CD4-positive, alpha-beta memory T cell (primary cell): ENCODE results near the gene MARK1. TPM values are rescaled to one million over a fixed set of nuclear protein-coding genes. Genes with fewer than 3 reads are reported as not detected.

Experiments used
- CTCF ChIA-PET: fragments of 350-600 bp; sonication (Branson Sonifier 250); formaldehyde crosslinking; loops from one replicate; lab custom pipeline; 2021; ENCODE audit warnings: inconsistent platforms; ENCODE audit not compliant: partially characterized antibody; lab: Charles Lee
- POLR2A ChIA-PET: fragments of 350-600 bp; sonication (Branson Sonifier 250); formaldehyde crosslinking; loops from one replicate; lab custom pipeline; 2021; ENCODE audit not compliant: partially characterized antibody; lab: Charles Lee
- DNase-seq, 5 donors: peaks; one replicate each; pipeline versions ENCODE4 v3.0.0 to v3.0.0-alpha.2; 2020 to 2022; ENCODE audit warnings: mixed read lengths in 1 of 5
- H3K27ac ChIP-seq: one replicate; pipeline ENCODE4 v1.7.0; 2013; ENCODE audit warnings: low read depth, low read length
- H3K27me3 ChIP-seq: 2 replicates; pipeline ENCODE4 v1.7.0; 2013; ENCODE audit warnings: mild to moderate bottlenecking, low read length, moderate library complexity; ENCODE audit not compliant: insufficient read depth
- H3K36me3 ChIP-seq: 2 replicates; pipeline ENCODE4 v1.7.0; 2013; ENCODE audit warnings: mild to moderate bottlenecking, low read length, moderate library complexity; ENCODE audit not compliant: insufficient read depth
- H3K4me1 ChIP-seq: 2 replicates; pipeline ENCODE4 v1.7.0; 2013; ENCODE audit warnings: mild to moderate bottlenecking, low read length, moderate library complexity; ENCODE audit not compliant: insufficient read depth
- H3K4me3 ChIP-seq, 2 donors: one replicate each; pipeline ENCODE4 v1.7.0; 2013; ENCODE audit warnings: low read length in 2 of 2, mild to moderate bottlenecking in 1 of 2
- H3K9me3 ChIP-seq, 2 donors: one replicate each; pipeline ENCODE4 v1.7.0; 2013; ENCODE audit warnings: low read length in 2 of 2, control low read depth in 1 of 2; ENCODE audit not compliant: control insufficient read depth in 1 of 2
- H3K27ac Mint-ChIP-seq, 7 donors: one replicate each; pipeline ENCODE4 v1.8.0; 2020 to 2021; ENCODE audit warnings: mixed read lengths in 7 of 7, mild to moderate bottlenecking in 6 of 7, inconsistent platforms in 3 of 7, moderate library complexity in 3 of 7
- H3K27me3 Mint-ChIP-seq, 2 donors: one replicate each; pipeline ENCODE4 v1.8.0; 2020 to 2021; ENCODE audit warnings: mixed read lengths in 2 of 2
- H3K36me3 Mint-ChIP-seq, 2 donors: one replicate each; pipeline ENCODE4 v1.8.0; 2020 to 2021; ENCODE audit warnings: mixed read lengths in 2 of 2, inconsistent platforms in 1 of 2, mild to moderate bottlenecking in 1 of 2
- H3K4me1 Mint-ChIP-seq, 4 donors: one replicate each; pipeline ENCODE4 v1.8.0; 2020 to 2021; ENCODE audit warnings: mixed read lengths in 4 of 4, mild to moderate bottlenecking in 1 of 4
- H3K4me3 Mint-ChIP-seq, 8 donors: one replicate each; pipeline ENCODE4 v1.8.0; 2020 to 2021; ENCODE audit warnings: mixed read lengths in 8 of 8, mild to moderate bottlenecking in 7 of 8, moderate library complexity in 6 of 8, inconsistent platforms in 3 of 8
- H3K9me3 Mint-ChIP-seq, 8 donors: one replicate each; pipeline ENCODE4 v1.8.0; 2020 to 2021; ENCODE audit warnings: mixed read lengths in 8 of 8, mild to moderate bottlenecking in 5 of 8, inconsistent platforms in 3 of 8, moderate library complexity in 1 of 8
- intact Hi-C: fragments of 100-400 bp; cut with micrococcal nuclease; formaldehyde crosslinking; loops from one replicate; pipeline ENCODE4 v1.15.1; 2023
- polyA plus RNA-seq, 2 donors: library from polyadenylated mRNA; unstranded; fragments of 300-500 nt; fragmentation: Illumina TruSeq; gene quantifications; one replicate each; pipeline ENCODE4 v1.2.3, GENCODE V29; 2021
- total RNA-seq, 2 experiments: library from RNA; stranded (reverse); gene quantifications; one replicate each; pipeline ENCODE4 v1.2.3, GENCODE V29; 2021

MARK1 gene
- total and polyA plus RNA-seq, 4 experiments from 2014 or later = 0.06 TPM; not detected in 3

DNA sequence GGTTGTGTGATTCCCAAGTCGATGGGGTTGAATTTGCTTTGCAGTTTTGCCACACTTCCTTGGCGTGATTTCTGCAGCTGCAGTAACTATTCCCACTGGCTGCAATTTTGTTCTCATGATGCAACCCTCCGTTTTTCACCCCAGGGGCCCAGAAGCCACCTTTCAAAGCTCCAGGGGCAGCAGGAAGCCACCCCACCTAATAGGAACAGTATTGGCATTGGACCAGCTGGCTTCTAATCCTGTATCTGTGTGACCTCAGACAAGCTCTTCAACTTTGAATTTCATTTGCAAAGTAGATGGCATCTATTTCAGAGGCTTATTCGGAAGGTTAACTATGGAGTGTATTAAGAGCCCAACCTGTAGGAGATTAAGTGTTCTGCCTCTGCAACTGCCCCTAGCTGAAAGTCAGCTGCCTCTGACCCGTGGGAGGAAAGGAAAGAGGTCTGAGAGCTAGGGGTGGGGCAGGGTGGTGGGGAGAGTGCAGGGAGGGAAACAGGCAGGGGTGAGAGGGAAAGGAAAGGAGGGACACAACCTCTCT, 174.9 kb downstream of the MARK1 start:
- Histone ChIP-seq H3K36me3 (no peaks in the 10 kb centered on the region), H3K4me3 (no peak overlapping the region), H3K9me3 (no peaks in the 10 kb centered on the region), H3K27me3 (no peaks in the 10 kb centered on the region), H3K4me1 (no peaks in the 10 kb centered on the region), H3K27ac (no peak overlapping the region)
- no peak overlapping the region for H3K27ac Mint-ChIP-seq
- DNase-seq = no peak
- H3K4me1 Mint-ChIP-seq = no peaks in the 10 kb centered on the region
- peaks cover 0 to 2% (median 0%) of the 10 kb centered on the region in 8 donors for H3K9me3 Mint-ChIP-seq
- intact Hi-C loops = no loop called here
- ChIA-PET CTCF (interaction anchor here (0.9 to 1.7 kb wide), 3 partner anchors 8 to 31 kb away, joined by 3 to 6 read pairs (median 5); partner anchors contain the start of gene C1orf115), POLR2A (interaction anchor here (0.5 kb wide), 1 partner anchor 26 kb away, joined by 3 read pairs; no protein-coding TSS in a partner anchor)
- H3K4me3 Mint-ChIP-seq = no peak overlapping the region
- H3K36me3 Mint-ChIP-seq = peaks cover 0 to 3% of the 10 kb centered on the region in 2 donors
- peaks cover 9 to 17% of the 10 kb centered on the region in 2 donors for H3K27me3 Mint-ChIP-seq

DNA sequence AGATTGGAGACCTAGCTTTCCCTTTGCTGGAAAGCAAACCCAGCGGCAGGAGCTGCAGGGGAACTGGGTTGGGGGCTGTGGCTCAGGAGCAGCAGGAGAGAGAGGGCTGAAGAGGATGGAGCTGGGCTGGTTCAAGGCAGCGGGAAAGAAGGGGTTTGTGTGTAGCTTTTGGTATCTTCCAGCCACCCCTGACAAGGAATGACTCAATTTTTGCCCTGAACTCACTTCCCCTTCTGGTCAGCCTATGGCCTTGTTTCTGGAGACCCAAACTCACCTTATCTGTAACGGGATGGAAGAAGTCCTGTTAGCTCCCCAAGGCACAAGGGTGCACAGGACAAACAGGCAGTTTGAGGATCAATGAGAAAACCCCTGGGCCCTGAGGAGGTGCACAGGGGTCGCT, 175.4 kb downstream of the MARK1 start:
- peaks cover 0 to 2% (median 0%) of the 10 kb centered on the region in 8 donors for H3K9me3 Mint-ChIP-seq
- intact Hi-C loops = no loop called here
- no peak overlapping the region for H3K4me3 Mint-ChIP-seq
- Histone ChIP-seq H3K36me3 (no peaks in the 10 kb centered on the region), H3K4me1 (no peaks in the 10 kb centered on the region), H3K9me3 (no peaks in the 10 kb centered on the region), H3K27me3 (no peaks in the 10 kb centered on the region), H3K27ac (no peak overlapping the region), H3K4me3 (no peak overlapping the region)
- CTCF ChIA-PET = interaction anchor here (0.9 to 1.7 kb wide), 3 partner anchors 9 to 30 kb away, joined by 3 to 6 read pairs (median 5); partner anchors contain the start of gene C1orf115
- peaks cover 0 to 3% of the 10 kb centered on the region in 2 donors for H3K36me3 Mint-ChIP-seq
- H3K4me1 Mint-ChIP-seq = no peaks in the 10 kb centered on the region
- no peak overlapping the region for H3K27ac Mint-ChIP-seq
- H3K27me3 Mint-ChIP-seq = peaks cover 9 to 16% of the 10 kb centered on the region in 2 donors
- POLR2A ChIA-PET = interaction anchor here (0.5 kb wide), 1 partner anchor 25 kb away, joined by 3 read pairs; no protein-coding TSS in a partner anchor
- no peak for DNase-seq

DNA sequence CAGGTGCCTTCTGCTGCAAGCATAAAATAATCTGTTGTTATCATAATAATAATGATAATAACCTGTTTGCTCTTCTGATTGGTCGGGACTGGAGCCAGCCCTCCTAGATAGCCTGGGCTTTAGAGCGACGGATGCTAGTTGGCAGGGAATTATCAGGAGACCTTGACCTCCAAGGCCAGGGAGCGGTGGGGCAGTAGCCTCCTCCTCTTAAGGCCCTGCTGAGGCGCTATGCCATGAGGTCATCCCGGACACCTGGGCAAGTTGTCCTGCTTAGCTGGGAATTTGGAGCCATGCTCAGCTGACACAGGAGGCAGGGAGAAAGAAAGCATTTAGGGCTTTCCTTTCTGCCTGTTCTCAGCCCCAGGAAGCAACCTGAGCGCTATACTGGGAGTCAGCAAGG, 177.8 kb downstream of the MARK1 start:
- H3K4me1 Mint-ChIP-seq = peaks cover 0 to 2% (median under 1%) of the 10 kb centered on the region in 4 donors
- no peak for DNase-seq
- H3K4me3 Mint-ChIP-seq = no peak overlapping the region
- Histone ChIP-seq H3K27me3 (no peaks in the 10 kb centered on the region), H3K36me3 (no peaks in the 10 kb centered on the region), H3K27ac (no peak overlapping the region), H3K9me3 (no peaks in the 10 kb centered on the region), H3K4me3 (no peak overlapping the region), H3K4me1 (no peaks in the 10 kb centered on the region)
- H3K36me3 Mint-ChIP-seq = no peaks in the 10 kb centered on the region
- intact Hi-C loops = no loop called here
- H3K9me3 Mint-ChIP-seq = peaks cover 0 to 2% (median 0%) of the 10 kb centered on the region in 8 donors
- peaks cover 11 to 14% of the 10 kb centered on the region in 2 donors for H3K27me3 Mint-ChIP-seq
- POLR2A ChIA-PET = no interaction called here
- H3K27ac Mint-ChIP-seq = peak overlapping the region in 1 of 7 donors; percentile 47
- CTCF ChIA-PET = no interaction called here

DNA sequence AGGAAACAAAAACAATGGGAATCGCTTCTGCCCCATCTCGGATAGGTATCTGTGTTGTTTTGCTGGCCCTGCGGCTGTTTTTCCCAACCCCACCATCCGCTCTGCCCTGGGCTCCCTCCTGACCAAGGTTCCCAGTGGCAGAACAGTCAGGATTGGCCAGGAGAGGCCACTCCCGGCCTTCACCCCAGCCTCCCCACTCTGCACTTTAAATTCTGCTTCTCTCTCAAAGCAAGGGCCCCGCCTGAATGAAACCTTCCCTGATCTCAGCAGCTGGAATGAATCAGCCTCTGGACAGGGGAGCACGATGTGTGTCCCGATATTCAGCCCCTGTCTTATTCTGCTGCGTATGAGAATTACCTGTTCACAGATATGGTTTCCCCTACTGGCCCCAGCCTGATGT, 178.5 kb downstream of the MARK1 start:
- Histone ChIP-seq H3K4me3 (no peak overlapping the region), H3K4me1 (no peaks in the 10 kb centered on the region), H3K36me3 (no peaks in the 10 kb centered on the region), H3K27ac (no peak overlapping the region), H3K27me3 (no peaks in the 10 kb centered on the region), H3K9me3 (no peaks in the 10 kb centered on the region)
- no peaks in the 10 kb centered on the region for H3K36me3 Mint-ChIP-seq
- H3K9me3 Mint-ChIP-seq = peaks cover 0 to 2% (median 0%) of the 10 kb centered on the region in 8 donors
- ChIA-PET CTCF (no interaction called here), POLR2A (no interaction called here)
- no peak overlapping the region for H3K4me3 Mint-ChIP-seq
- H3K4me1 Mint-ChIP-seq = peaks cover 0 to 2% (median under 1%) of the 10 kb centered on the region in 4 donors
- peaks cover 11 to 14% of the 10 kb centered on the region in 2 donors for H3K27me3 Mint-ChIP-seq
- DNase-seq = no peak
- no peak overlapping the region for H3K27ac Mint-ChIP-seq
- intact Hi-C loops = no loop called here

DNA sequence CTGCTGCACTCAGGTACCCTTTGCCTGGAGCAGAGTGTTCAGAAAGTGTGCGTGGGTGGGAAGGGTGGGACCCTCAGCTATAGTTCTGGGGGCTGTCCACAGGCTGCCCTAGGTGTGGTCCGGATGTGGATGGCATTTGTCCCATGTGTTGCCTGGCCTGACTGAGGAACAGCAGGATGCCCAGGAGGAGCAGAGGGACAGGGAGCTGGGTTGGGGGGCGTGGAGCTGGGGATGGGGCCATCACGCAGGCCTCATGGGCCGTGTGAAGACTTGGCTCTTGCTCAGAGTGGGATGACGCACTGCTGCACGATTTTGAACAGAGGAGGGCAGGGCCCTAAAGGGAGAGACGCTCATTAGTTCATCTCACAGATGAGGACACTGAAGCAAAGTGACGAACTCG, 179.2 kb downstream of the MARK1 start:
- ChIA-PET POLR2A (no interaction called here), CTCF (no interaction called here)
- H3K4me3 ChIP-seq = no peak overlapping the region
- H3K4me1 Mint-ChIP-seq = peaks cover 0 to 2% (median under 1%) of the 10 kb centered on the region in 4 donors
- no peaks in the 10 kb centered on the region for H3K36me3 Mint-ChIP-seq
- H3K9me3 ChIP-seq = no peaks in the 10 kb centered on the region
- H3K4me1 ChIP-seq = no peaks in the 10 kb centered on the region
- no peak for DNase-seq
- intact Hi-C loops = no loop called here
- H3K9me3 Mint-ChIP-seq = peaks cover 0 to 2% (median 0%) of the 10 kb centered on the region in 8 donors
- H3K27ac ChIP-seq = no peak overlapping the region
- no peaks in the 10 kb centered on the region for H3K36me3 ChIP-seq
- H3K27me3 Mint-ChIP-seq = peaks cover 10 to 11% of the 10 kb centered on the region in 2 donors
- no peaks in the 10 kb centered on the region for H3K27me3 ChIP-seq
- H3K4me3 Mint-ChIP-seq = no peak overlapping the region
- no peak overlapping the region for H3K27ac Mint-ChIP-seq

DNA sequence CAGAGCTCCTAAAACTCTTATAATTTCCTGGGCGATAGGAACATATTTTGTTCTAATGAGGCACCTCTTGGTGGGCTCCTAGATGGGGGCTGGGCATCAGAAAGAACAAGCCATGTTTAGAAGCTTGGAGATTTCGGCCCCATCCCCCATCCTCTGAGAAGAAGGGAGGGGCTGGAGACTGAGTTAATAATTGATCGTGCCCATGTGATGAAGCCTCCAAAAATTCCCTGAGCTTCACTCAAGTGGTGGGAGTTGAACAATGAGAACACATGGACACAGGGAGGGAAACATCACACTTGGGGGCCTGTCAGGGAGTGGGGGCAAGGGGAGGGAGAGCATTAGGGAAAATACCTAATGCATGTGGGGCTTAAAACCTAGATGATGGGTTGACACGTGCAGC, 180.3 kb downstream of the MARK1 start:
- no peak for DNase-seq
- intact Hi-C loops = no loop called here
- no peak overlapping the region for H3K4me3 ChIP-seq
- peaks cover 5 to 9% of the 10 kb centered on the region in 2 donors for H3K27me3 Mint-ChIP-seq
- H3K4me3 Mint-ChIP-seq = no peak overlapping the region
- H3K27me3 ChIP-seq = no peaks in the 10 kb centered on the region
- peaks cover 0 to 2% (median under 1%) of the 10 kb centered on the region in 4 donors for H3K4me1 Mint-ChIP-seq
- ChIA-PET CTCF (interaction anchor here (1.2 kb wide), 1 partner anchor 25 kb away, joined by 3 read pairs; no protein-coding TSS in a partner anchor), POLR2A (no interaction called here)
- no peaks in the 10 kb centered on the region for H3K4me1 ChIP-seq
- no peak overlapping the region for H3K27ac Mint-ChIP-seq
- H3K9me3 ChIP-seq = no peaks in the 10 kb centered on the region
- peaks cover 0 to 2% (median 0%) of the 10 kb centered on the region in 8 donors for H3K9me3 Mint-ChIP-seq
- no peaks in the 10 kb centered on the region for H3K36me3 Mint-ChIP-seq
- no peaks in the 10 kb centered on the region for H3K36me3 ChIP-seq
- no peak overlapping the region for H3K27ac ChIP-seq

DNA sequence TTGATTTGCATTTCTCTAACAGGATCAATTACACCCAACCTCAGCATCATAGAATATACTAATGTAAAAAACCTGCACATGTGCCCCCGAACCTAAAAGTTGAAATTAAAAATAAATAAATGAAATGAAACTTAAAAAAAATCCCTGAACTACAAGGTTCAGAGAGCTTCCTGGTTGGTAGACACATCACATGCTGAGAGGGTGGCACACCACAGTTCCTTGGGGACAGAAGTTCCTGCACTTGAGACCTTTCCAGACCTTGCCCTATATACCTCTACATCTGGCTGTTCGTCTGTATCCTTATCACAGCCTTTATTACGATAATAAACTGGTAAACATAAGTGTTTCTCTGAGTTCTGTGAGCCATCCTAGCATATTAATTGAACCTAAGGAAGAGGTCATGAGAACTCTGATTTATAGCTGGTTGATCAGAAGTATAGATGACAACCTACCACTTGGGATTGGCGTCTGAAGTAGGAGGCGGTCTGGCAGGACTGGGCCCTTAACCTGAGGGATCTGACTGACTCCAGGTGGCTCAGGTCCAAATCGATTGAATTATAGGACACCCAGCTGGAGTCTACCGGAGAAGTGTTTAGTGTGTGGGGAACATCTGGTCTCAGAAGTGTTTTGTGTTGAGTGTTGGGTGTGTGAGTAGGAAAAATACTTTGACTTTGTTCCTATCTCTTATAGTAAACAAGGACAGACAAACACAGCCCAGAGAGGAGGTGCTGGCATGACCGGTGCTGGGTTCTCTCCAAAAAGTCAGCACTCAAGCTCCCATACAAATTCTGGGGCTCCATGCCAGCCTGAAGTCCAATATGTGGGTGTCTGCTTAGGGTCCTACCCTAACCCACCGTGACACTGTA, 181.2 kb downstream of the MARK1 start:
- Histone ChIP-seq H3K4me3 (no peak overlapping the region), H3K36me3 (no peaks in the 10 kb centered on the region), H3K27me3 (no peaks in the 10 kb centered on the region), H3K27ac (no peak overlapping the region), H3K9me3 (no peaks in the 10 kb centered on the region), H3K4me1 (no peaks in the 10 kb centered on the region)
- no peak overlapping the region for H3K27ac Mint-ChIP-seq
- H3K4me3 Mint-ChIP-seq = no peak overlapping the region
- no peaks in the 10 kb centered on the region for H3K36me3 Mint-ChIP-seq
- peaks cover 0 to 5% (median 0%) of the 10 kb centered on the region in 8 donors for H3K9me3 Mint-ChIP-seq
- POLR2A ChIA-PET = no interaction called here
- no peak for DNase-seq
- H3K4me1 Mint-ChIP-seq = peaks cover 0 to 2% (median under 1%) of the 10 kb centered on the region in 4 donors
- intact Hi-C loops = no loop called here
- CTCF ChIA-PET = interaction anchor here (1.2 kb wide), 1 partner anchor 24 kb away, joined by 3 read pairs; no protein-coding TSS in a partner anchor
- peaks cover 0 to 11% of the 10 kb centered on the region in 2 donors for H3K27me3 Mint-ChIP-seq
